HG03280 (cell line): ENCODE data around the gene ITPRIPL2.

Experiments used
- ATAC-seq: cut with Tn5 transposase; IDR thresholded peaks from one replicate; pipeline ENCODE4 v1.9.1; 2021; ENCODE audit warnings: mild to moderate bottlenecking, moderate library complexity; ENCODE audit not compliant: unreplicated experiment

Gene ITPRIPL2

GRCh38 chr16:19113577-19114358 is at the start of gene ITPRIPL2:
TSS of gene ITPRIPL2 (plus strand) at chr16:19113964. CDS start at chr16:19114462, 498 bp downstream.
- ATAC-seq: peak; percentile 41

- no peak for ATAC-seq
Observed at GRCh38 chr16:19066988-19067348, 46.8 kb upstream of the ITPRIPL2 start.

GRCh38 chr16:19067349-19068236 is 46.2 kb upstream of the ITPRIPL2 start, which contains the start of gene COQ7:
TSS of gene COQ7 (plus strand) at chr16:19067614. CDS start at chr16:19067665, 51 bp downstream.
- peak; percentile 89 for ATAC-seq

GRCh38 chr16:19068237-19068815 is 45.4 kb upstream of the ITPRIPL2 start:
- ATAC-seq: no peak

- no peak for ATAC-seq
Observed at GRCh38 chr16:19071811-19072777, 41.7 kb upstream of the ITPRIPL2 start.

GRCh38 chr16:19073344-19073743 is 40.4 kb upstream of the ITPRIPL2 start:
- no peak for ATAC-seq

- ATAC-seq: no peak
Observed at GRCh38 chr16:19073863-19074262, 39.9 kb upstream of the ITPRIPL2 start.

GRCh38 chr16:19075511-19075910 is 38.3 kb upstream of the ITPRIPL2 start:
- no peak for ATAC-seq

GRCh38 chr16:19077879-19078278 is 35.9 kb upstream of the ITPRIPL2 start:
- no peak for ATAC-seq

GRCh38 chr16:19083670-19084069 is 30.1 kb upstream of the ITPRIPL2 start:
- ATAC-seq: no peak

GRCh38 chr16:19084139-19084538 is 29.6 kb upstream of the ITPRIPL2 start:
- ATAC-seq: no peak

GRCh38 chr16:19084879-19085278 is 28.9 kb upstream of the ITPRIPL2 start:
- ATAC-seq: no peak

GRCh38 chr16:19085679-19086200 is 28.0 kb upstream of the ITPRIPL2 start:
- no peak for ATAC-seq

- ATAC-seq: no peak
Observed at GRCh38 chr16:19086322-19087199, 27.2 kb upstream of the ITPRIPL2 start.

- no peak for ATAC-seq
Observed at GRCh38 chr16:19088341-19088916, 25.3 kb upstream of the ITPRIPL2 start.

- ATAC-seq: no peak
Observed at GRCh38 chr16:19089410-19089955, 24.3 kb upstream of the ITPRIPL2 start.

GRCh38 chr16:19090916-19091315 is 22.8 kb upstream of the ITPRIPL2 start:
- no peak for ATAC-seq

GRCh38 chr16:19092653-19093410 is 20.9 kb upstream of the ITPRIPL2 start:
- ATAC-seq: no peak
